Ovary (tissue), 9 donors: ENCODE data around the gene NSRP1. TPM values are rescaled to one million over a fixed set of nuclear protein-coding genes. Genes with fewer than 3 reads are reported as not detected.

Experiments used
- DNase-seq, 5 donors: peaks; one replicate each; pipeline ENCODE4 v3.0.0-alpha.2; 2019 to 2020
- H3K27ac ChIP-seq, 2 donors: fragments of 200-600 bp; one replicate each; pipeline versions ENCODE4 v1.5.1 to v1.8.0; 2019 to 2022
- H3K27me3 ChIP-seq: fragments of 200-600 bp; one replicate; pipeline ENCODE4 v1.8.0; 2022
- H3K36me3 ChIP-seq: fragments of 200-600 bp; sonication (generic); one replicate; pipeline ENCODE4 v1.5.1; 2019
- H3K4me1 ChIP-seq: one replicate; pipeline ENCODE4 v1.8.1; 2013; ENCODE audit warnings: mild to moderate bottlenecking, moderate library complexity; ENCODE audit not compliant: insufficient read depth
- H3K4me3 ChIP-seq: fragments of 200-600 bp; sonication (generic); one replicate; pipeline ENCODE4 v1.5.1; 2017
- H3K9me3 ChIP-seq, 2 donors: fragments of 200-600 bp in 1 of 2; sonication (generic) in 1 of 2; one replicate each; pipeline versions ENCODE4 v1.5.1 to v1.8.1; 2013 to 2019; ENCODE audit warnings: mild to moderate bottlenecking in 1 of 2, moderate library complexity in 1 of 2
- CTCF ChIP-seq, 3 donors: fragments of 450-650 bp in 2 of 3; fragments of 200-600 bp in 1 of 3; IDR thresholded peaks; one replicate each; pipeline versions ENCODE4 v1.5.1 to v1.8.0; 2016 to 2022; ENCODE audit warnings: antibody characterized with exemption in 3 of 3, mild to moderate bottlenecking in 1 of 3
- EP300 ChIP-seq: sonication (generic); formaldehyde crosslinking; IDR thresholded peaks from one replicate; pipeline ENCODE4 v1.6.1; 2017; ENCODE audit warnings: antibody characterized with exemption
- POLR2A ChIP-seq: fragments of 450-650 bp; IDR thresholded peaks from one replicate; pipeline ENCODE4 v1.6.1; 2017; ENCODE audit warnings: antibody characterized with exemption, mild to moderate bottlenecking, moderate library complexity
- WGBS, 3 donors: extraction: QIAGEN DNeasy Blood & Tissue Kit in 1 of 3; methylation state at CpG; one replicate each; pipeline versions ENCODE4 v1.1.5 to v1.1.7; 2013 to 2017; 5-methylcytosine and 5-hydroxymethylcytosine counted together
- intact Hi-C, 4 donors: fragments of 100-400 bp; cut with DNase I; formaldehyde crosslinking; loops; one replicate each; pipeline versions ENCODE4 v1.11.0 to v1.15.1; 2022 to 2023
- polyA plus RNA-seq, 2 donors: library from polyadenylated mRNA; stranded (reverse); fragments of 200-250 nt in 1 of 2; fragments of 350-450 nt in 1 of 2; fragmentation: Illumina TruSeq in 1 of 2; extraction: RNeasy Lipid Tissue Mini Kit (QIAGEN cat#74804) in 1 of 2; gene quantifications; one replicate each; pipeline ENCODE4 v1.2.3, GENCODE V29; 2013 to 2014
- total RNA-seq, 7 donors: library from RNA; depleted of rRNA in 2 of 7; stranded (reverse); fragments of >200 nt in 2 of 7; fragmentation: NEBNext Ultra II Directional in 3 of 7; extraction: Animal tissue kit (Norgen Biotek cat#: 25700) in 3 of 7; gene quantifications; one replicate each; pipeline versions ENCODE4 v1.1.0 to v1.2.4, GENCODE V29; 2016 to 2023
- donor health status: DM: no; HTN: no; CAD: no; lungs with moderate emphysema.
- donor health status: DM: no; HTN: no; CAD: no.
- donor health status: Bipolar disorder and iron deficiency.
- donor health status: DM: yes; HTN: yes; CAD: no.
- donor health status: DM: no; HTN: no; CAD: no.
- donor health status: DM: yes; HTN: yes; CAD: no.

Gene NSRP1
- total and polyA plus RNA-seq, 9 donors, result 19.0 to 42.1 (median 26.6) TPM

GRCh38 chr17:30164531-30164930, 47.9 kb downstream of the NSRP1 start:
- TF ChIP-seq CTCF (IDR thresholded peaks at IDR 0.05) (no peak), EP300 (no peak), POLR2A (no peak)
- WGBS, 3 donors, result 85 to 89% (median 86%) methylated on average over 4 of the region's 4 CpGs

GRCh38 chr17:30165147-30165546, 48.5 kb downstream of the NSRP1 start:
- WGBS, 3 donors, result 62 to 68% (median 64%) methylated on average over 3 of the region's 3 CpGs
- intact Hi-C loops, result no loop called here
- no peaks in the 10 kb centered on the region for H3K36me3 ChIP-seq
- H3K4me3 ChIP-seq, result no peak overlapping the region
- no peak overlapping the region for H3K27ac ChIP-seq
- H3K4me1 ChIP-seq, result peaks cover 2% of the 10 kb centered on the region
- no peaks in the 10 kb centered on the region for H3K9me3 ChIP-seq
- no peaks in the 10 kb centered on the region for H3K27me3 ChIP-seq
- TF ChIP-seq EP300, result no peak
- no peak for TF ChIP-seq POLR2A
- TF ChIP-seq CTCF (IDR thresholded peaks at IDR 0.05), result no peak
- no peak for DNase-seq

More at GRCh38 chr17:30164531-30164930, 47.9 kb downstream of the NSRP1 start:
- no peak overlapping the region for H3K27ac ChIP-seq
- H3K36me3 ChIP-seq, result no peaks in the 10 kb centered on the region
- H3K4me3 ChIP-seq, result no peak overlapping the region
- H3K9me3 ChIP-seq, result no peaks in the 10 kb centered on the region
- H3K4me1 ChIP-seq, result peaks cover 2% of the 10 kb centered on the region
- intact Hi-C loops, result no loop called here
- no peak for DNase-seq
- no peaks in the 10 kb centered on the region for H3K27me3 ChIP-seq

GRCh38 chr17:30165960-30166359, 49.3 kb downstream of the NSRP1 start:
- no peaks in the 10 kb centered on the region for H3K36me3 ChIP-seq
- H3K4me1 ChIP-seq, result peaks cover 2% of the 10 kb centered on the region
- DNase-seq, result no peak
- no peak overlapping the region for H3K27ac ChIP-seq
- TF ChIP-seq EP300 (no peak), POLR2A (no peak), CTCF (IDR thresholded peaks at IDR 0.05) (no peak)
- WGBS, 3 donors, result 57 to 69% (median 65%) methylated on average over 1 of the region's 1 CpG
- intact Hi-C loops, result no loop called here
- H3K27me3 ChIP-seq, result no peaks in the 10 kb centered on the region
- no peak overlapping the region for H3K4me3 ChIP-seq
- no peaks in the 10 kb centered on the region for H3K9me3 ChIP-seq

DNA sequence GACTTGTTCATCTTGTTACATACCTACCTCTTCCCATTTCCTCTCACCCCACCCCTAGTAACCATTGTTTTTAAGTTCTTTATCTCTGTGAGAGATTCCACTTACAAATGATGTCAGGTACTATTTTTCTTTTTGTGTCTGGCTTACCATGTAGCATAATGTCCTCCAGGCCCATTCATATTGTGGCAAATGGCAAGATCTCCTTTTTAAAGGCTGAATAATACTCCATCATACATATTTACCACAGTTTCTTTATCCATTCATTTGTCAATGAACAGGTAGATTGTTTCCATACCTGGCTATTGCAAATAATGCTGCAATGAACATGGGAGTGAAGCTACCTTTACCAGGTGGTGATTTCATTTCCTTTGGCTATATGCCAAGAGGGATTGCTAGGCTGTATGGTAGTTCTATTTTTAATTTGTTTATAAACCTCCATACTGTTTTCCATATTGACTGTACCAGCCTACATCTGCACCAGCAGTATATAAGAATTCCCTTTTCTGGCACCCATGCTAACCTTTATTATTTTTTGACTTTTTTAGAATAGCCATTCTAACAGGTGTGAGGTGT, 53.9 kb downstream of the NSRP1 start:
- H3K27ac ChIP-seq, result no peak overlapping the region
- no peak overlapping the region for H3K4me3 ChIP-seq
- no peak for TF ChIP-seq EP300
- no peak for TF ChIP-seq CTCF (IDR thresholded peaks at IDR 0.05)
- TF ChIP-seq POLR2A, result no peak
- H3K4me1 ChIP-seq, result no peaks in the 10 kb centered on the region
- no peak for DNase-seq
- H3K27me3 ChIP-seq, result no peaks in the 10 kb centered on the region
- no peaks in the 10 kb centered on the region for H3K9me3 ChIP-seq
- H3K36me3 ChIP-seq, result no peaks in the 10 kb centered on the region
- intact Hi-C loops, result no loop called here
